ENCODE data around the gene MNAT1. TPM values are rescaled to one million over a fixed set of nuclear protein-coding genes. Genes with fewer than 3 reads are reported as not detected.

MNAT1 gene
- 28.8 TPM for polyA plus RNA-seq (2013)

- Histone ChIP-seq H3K27ac (ENCODE audit: insufficient read depth in 1 of 2, low read depth in 1 of 2, low read length in 2 of 2, poor library complexity in 1 of 2, severe bottlenecking in 2 of 2) (peak within 1 kb of the TSS; percentile 58 to 87), H3K27me3 (replicated peaks in 2 of 5; ENCODE audit: control insufficient read depth in 4 of 5, insufficient read depth in 5 of 5, low read length in 4 of 5) (peaks cover 5 to 23% (median 8%) of the 10 kb centered on the region in 5 experiments), H3K4me3 (ENCODE audit: control insufficient read depth in 1 of 7, extremely low read depth in 1 of 7, insufficient read depth in 4 of 7, low read depth in 2 of 7, low read length in 6 of 7) (peak within 1 kb of the TSS; percentile 85 to 98 (median 96)), H3K9me3 (ENCODE audit: control extremely low read depth in 1 of 5, control insufficient read depth in 4 of 5, insufficient read depth in 2 of 5, low read depth in 1 of 5, low read length in 4 of 5) (no peaks in the 10 kb centered on the region), H3K36me3 (ENCODE audit: control insufficient read depth in 4 of 4, insufficient read depth in 4 of 4, low read length in 3 of 4) (no peaks in the 10 kb centered on the region), H3K4me1 (ENCODE audit: control extremely low read depth in 1 of 4, control insufficient read depth in 4 of 4, insufficient read depth in 4 of 4, low read length in 3 of 4) (peaks cover 8 to 11% (median 8%) of the 10 kb centered on the region in 4 experiments)
- peak; percentile 87 to 92 (median 90) for DNase-seq
- POLR2A ChIA-PET = no interaction called here
- 3% methylated on average over 33 of the region's 33 CpGs for WGBS (ENCODE audit: insufficient coverage)
- CTCF ChIA-PET = interaction anchor here (1.0 kb wide), 1 partner anchor 12 kb away, joined by 3 read pairs; no protein-coding TSS in a partner anchor
These were observed at the start of gene MNAT1 for GRCh38 chr14:60734465-60735242. Gene MNAT1 (plus strand): TSS chr14:60734761. CDS start chr14:60734863, 102 bp downstream.

DNA sequence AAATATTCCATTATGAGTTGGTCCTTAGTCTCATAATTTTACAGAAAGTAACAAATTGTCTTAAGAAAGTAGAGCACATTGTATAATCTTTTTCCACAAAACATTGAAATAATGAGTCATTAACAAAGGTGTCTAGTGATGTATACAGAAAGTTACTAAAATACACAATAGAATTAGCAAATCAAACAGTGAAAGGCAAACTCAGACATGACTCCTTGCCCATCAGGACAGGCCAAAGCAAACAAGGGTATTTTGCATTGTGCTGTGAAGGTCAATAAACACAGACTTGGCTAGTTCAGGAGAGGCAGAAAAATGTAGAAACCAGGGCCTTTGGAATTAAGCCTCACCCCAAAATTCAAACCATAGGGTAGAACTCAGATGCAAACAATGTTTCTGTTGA is 47.7 kb upstream of the MNAT1 start:
- Histone ChIP-seq H3K27ac (ENCODE audit: insufficient read depth in 1 of 2, low read depth in 1 of 2, low read length in 2 of 2, poor library complexity in 1 of 2, severe bottlenecking in 2 of 2) (no peak overlapping the region), H3K36me3 (ENCODE audit: control insufficient read depth in 4 of 4, insufficient read depth in 4 of 4, low read length in 3 of 4) (no peaks in the 10 kb centered on the region), H3K4me3 (ENCODE audit: control insufficient read depth in 1 of 7, extremely low read depth in 1 of 7, insufficient read depth in 4 of 7, low read depth in 2 of 7, low read length in 6 of 7) (no peak overlapping the region), H3K27me3 (replicated peaks in 2 of 5; ENCODE audit: control insufficient read depth in 4 of 5, insufficient read depth in 5 of 5, low read length in 4 of 5) (peaks cover 0 to 2% (median 0%) of the 10 kb centered on the region in 5 experiments), H3K9me3 (ENCODE audit: control extremely low read depth in 1 of 5, control insufficient read depth in 4 of 5, insufficient read depth in 2 of 5, low read depth in 1 of 5, low read length in 4 of 5) (no peaks in the 10 kb centered on the region), H3K4me1 (ENCODE audit: control extremely low read depth in 1 of 4, control insufficient read depth in 4 of 4, insufficient read depth in 4 of 4, low read length in 3 of 4) (no peaks in the 10 kb centered on the region)
- POLR2A ChIA-PET = no interaction called here
- no peak for DNase-seq
- CTCF ChIA-PET = no interaction called here

- peaks cover 0 to under 1% (median 0%) of the 10 kb centered on the region in 5 experiments for H3K9me3 ChIP-seq (ENCODE audit: control extremely low read depth in 1 of 5, control insufficient read depth in 4 of 5, insufficient read depth in 2 of 5, low read depth in 1 of 5, low read length in 4 of 5)
- POLR2A ChIA-PET = no interaction called here
These were observed 43.0 kb upstream of the MNAT1 start for GRCh38 chr14:60691383-60692113.

DNA sequence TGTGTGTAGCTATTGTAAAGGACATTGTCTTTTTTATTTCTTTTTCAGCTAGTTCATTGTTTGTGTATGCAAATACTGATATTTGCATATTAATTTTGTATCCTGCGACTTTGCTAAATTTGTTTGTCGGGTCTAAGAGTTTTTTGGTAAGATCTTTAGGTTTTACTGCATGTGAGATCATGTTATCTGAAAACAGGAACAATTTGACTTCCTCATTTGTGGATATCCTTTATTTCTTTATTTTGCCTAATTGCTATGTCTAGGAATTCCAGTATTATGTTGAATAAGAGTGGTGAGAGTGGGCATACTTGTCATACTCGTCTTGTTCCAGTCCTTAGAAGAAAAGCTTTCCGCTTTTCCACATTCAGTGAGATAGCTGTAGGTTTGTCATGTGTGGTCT is 39.2 kb upstream of the MNAT1 start:
- DNase-seq = peak in 2 of 3 donors; percentile 2 to 13
- 33% methylated on average over 1 of the region's 4 CpGs for WGBS (ENCODE audit: insufficient coverage)
- CTCF ChIA-PET = no interaction called here
- no peaks in the 10 kb centered on the region for H3K4me1 ChIP-seq (ENCODE audit: control extremely low read depth in 1 of 4, control insufficient read depth in 4 of 4, insufficient read depth in 4 of 4, low read length in 3 of 4)
- POLR2A ChIA-PET = no interaction called here
- no peak overlapping the region for H3K4me3 ChIP-seq (ENCODE audit: control insufficient read depth in 1 of 7, extremely low read depth in 1 of 7, insufficient read depth in 4 of 7, low read depth in 2 of 7, low read length in 6 of 7)
- peaks cover 0 to 21% (median 6%) of the 10 kb centered on the region in 5 experiments for H3K9me3 ChIP-seq (ENCODE audit: control extremely low read depth in 1 of 5, control insufficient read depth in 4 of 5, insufficient read depth in 2 of 5, low read depth in 1 of 5, low read length in 4 of 5)
- peaks cover 0 to 2% (median 0%) of the 10 kb centered on the region in 5 experiments for H3K27me3 ChIP-seq (replicated peaks in 2 of 5; ENCODE audit: control insufficient read depth in 4 of 5, insufficient read depth in 5 of 5, low read length in 4 of 5)
- H3K27ac ChIP-seq (ENCODE audit: insufficient read depth in 1 of 2, low read depth in 1 of 2, low read length in 2 of 2, poor library complexity in 1 of 2, severe bottlenecking in 2 of 2) = no peak overlapping the region
- H3K36me3 ChIP-seq (ENCODE audit: control insufficient read depth in 4 of 4, insufficient read depth in 4 of 4, low read length in 3 of 4) = no peaks in the 10 kb centered on the region

More at GRCh38 chr14:60691383-60692113, 43.0 kb upstream of the MNAT1 start:
- DNase-seq = no peak
- CTCF ChIA-PET = interaction anchor here (0.8 kb wide), 1 partner anchor 13 kb away, joined by 3 read pairs; no protein-coding TSS in a partner anchor
- peaks cover 0 to 2% (median 0%) of the 10 kb centered on the region in 5 experiments for H3K27me3 ChIP-seq (replicated peaks in 2 of 5; ENCODE audit: control insufficient read depth in 4 of 5, insufficient read depth in 5 of 5, low read length in 4 of 5)
- WGBS (ENCODE audit: insufficient coverage) = 100% methylated on average over 2 of the region's 3 CpGs
- no peaks in the 10 kb centered on the region for H3K4me1 ChIP-seq (ENCODE audit: control extremely low read depth in 1 of 4, control insufficient read depth in 4 of 4, insufficient read depth in 4 of 4, low read length in 3 of 4)
- no peak overlapping the region for H3K27ac ChIP-seq (ENCODE audit: insufficient read depth in 1 of 2, low read depth in 1 of 2, low read length in 2 of 2, poor library complexity in 1 of 2, severe bottlenecking in 2 of 2)
- no peak overlapping the region for H3K4me3 ChIP-seq (ENCODE audit: control insufficient read depth in 1 of 7, extremely low read depth in 1 of 7, insufficient read depth in 4 of 7, low read depth in 2 of 7, low read length in 6 of 7)
- no peaks in the 10 kb centered on the region for H3K36me3 ChIP-seq (ENCODE audit: control insufficient read depth in 4 of 4, insufficient read depth in 4 of 4, low read length in 3 of 4)

DNA sequence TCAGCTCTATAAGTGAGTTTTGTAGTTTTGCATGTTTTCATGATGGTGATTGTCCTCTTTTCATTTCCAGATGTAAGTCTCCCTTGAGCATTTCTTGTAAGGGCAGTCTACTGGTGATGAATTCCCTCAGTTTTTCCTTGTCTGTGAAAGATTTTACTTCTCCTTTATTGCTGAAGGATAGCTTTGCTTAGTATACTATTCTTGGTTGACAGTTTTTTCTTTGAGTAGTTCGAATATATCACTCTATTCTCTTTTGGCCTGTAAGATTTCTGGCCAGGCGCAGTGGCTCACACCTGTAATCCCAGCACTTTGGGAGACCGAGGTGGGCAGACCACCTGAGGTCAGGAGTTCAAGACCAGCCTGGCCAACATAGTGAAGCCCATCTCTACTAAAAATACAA is 34.0 kb upstream of the MNAT1 start:
- ChIA-PET POLR2A (interaction anchor here (0.6 kb wide), 1 partner anchor 1131 kb away, joined by 6 read pairs; no protein-coding TSS in a partner anchor), CTCF (no interaction called here)
- Histone ChIP-seq H3K27me3 (replicated peaks in 2 of 5; ENCODE audit: control insufficient read depth in 4 of 5, insufficient read depth in 5 of 5, low read length in 4 of 5) (no peaks in the 10 kb centered on the region), H3K9me3 (ENCODE audit: control extremely low read depth in 1 of 5, control insufficient read depth in 4 of 5, insufficient read depth in 2 of 5, low read depth in 1 of 5, low read length in 4 of 5) (peaks cover 0 to 39% (median 12%) of the 10 kb centered on the region in 5 experiments), H3K27ac (ENCODE audit: insufficient read depth in 1 of 2, low read depth in 1 of 2, low read length in 2 of 2, poor library complexity in 1 of 2, severe bottlenecking in 2 of 2) (no peak overlapping the region), H3K36me3 (ENCODE audit: control insufficient read depth in 4 of 4, insufficient read depth in 4 of 4, low read length in 3 of 4) (no peaks in the 10 kb centered on the region), H3K4me3 (ENCODE audit: control insufficient read depth in 1 of 7, extremely low read depth in 1 of 7, insufficient read depth in 4 of 7, low read depth in 2 of 7, low read length in 6 of 7) (no peak overlapping the region), H3K4me1 (ENCODE audit: control extremely low read depth in 1 of 4, control insufficient read depth in 4 of 4, insufficient read depth in 4 of 4, low read length in 3 of 4) (no peaks in the 10 kb centered on the region)
- WGBS (ENCODE audit: insufficient coverage) = 100% methylated on average over 1 of the region's 3 CpGs
- no peak for DNase-seq

DNA sequence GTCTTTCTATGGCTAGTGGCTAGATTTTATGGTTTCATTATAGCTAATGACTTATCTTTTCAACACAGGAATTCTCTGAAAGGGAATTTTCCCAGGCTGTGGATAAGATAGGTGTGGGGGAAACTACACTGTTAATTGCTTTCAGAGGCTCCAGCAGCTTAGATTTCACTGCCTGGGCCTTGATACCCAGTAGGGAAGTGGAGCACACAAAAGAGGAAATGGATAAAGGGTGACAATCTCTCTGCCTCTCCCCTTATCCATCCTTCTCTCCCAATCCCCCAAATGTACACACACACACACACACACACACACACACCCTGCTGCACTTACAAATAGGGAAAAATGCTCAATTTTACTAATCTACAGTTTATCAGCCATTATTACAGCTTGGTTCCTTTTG is 29.5 kb upstream of the MNAT1 start:
- ChIA-PET POLR2A (no interaction called here), CTCF (interaction anchor here (1.1 kb wide), 1 partner anchor 14 kb away, joined by 3 read pairs; no protein-coding TSS in a partner anchor)
- no peaks in the 10 kb centered on the region for H3K4me1 ChIP-seq (ENCODE audit: control extremely low read depth in 1 of 4, control insufficient read depth in 4 of 4, insufficient read depth in 4 of 4, low read length in 3 of 4)
- DNase-seq = no peak
- H3K27ac ChIP-seq (ENCODE audit: insufficient read depth in 1 of 2, low read depth in 1 of 2, low read length in 2 of 2, poor library complexity in 1 of 2, severe bottlenecking in 2 of 2) = no peak overlapping the region
- no peak overlapping the region for H3K4me3 ChIP-seq (ENCODE audit: control insufficient read depth in 1 of 7, extremely low read depth in 1 of 7, insufficient read depth in 4 of 7, low read depth in 2 of 7, low read length in 6 of 7)
- peaks cover 0 to 19% (median 8%) of the 10 kb centered on the region in 5 experiments for H3K9me3 ChIP-seq (ENCODE audit: control extremely low read depth in 1 of 5, control insufficient read depth in 4 of 5, insufficient read depth in 2 of 5, low read depth in 1 of 5, low read length in 4 of 5)
- H3K36me3 ChIP-seq (ENCODE audit: control insufficient read depth in 4 of 4, insufficient read depth in 4 of 4, low read length in 3 of 4) = no peaks in the 10 kb centered on the region
- H3K27me3 ChIP-seq (replicated peaks in 2 of 5; ENCODE audit: control insufficient read depth in 4 of 5, insufficient read depth in 5 of 5, low read length in 4 of 5) = peaks cover 0 to 12% (median 3%) of the 10 kb centered on the region in 5 experiments

- ChIA-PET POLR2A (no interaction called here), CTCF (no interaction called here)
- no peak for DNase-seq
- Histone ChIP-seq H3K36me3 (ENCODE audit: control insufficient read depth in 4 of 4, insufficient read depth in 4 of 4, low read length in 3 of 4) (no peaks in the 10 kb centered on the region), H3K27me3 (replicated peaks in 2 of 5; ENCODE audit: control insufficient read depth in 4 of 5, insufficient read depth in 5 of 5, low read length in 4 of 5) (peaks cover 2 to 21% (median 3%) of the 10 kb centered on the region in 5 experiments), H3K27ac (ENCODE audit: insufficient read depth in 1 of 2, low read depth in 1 of 2, low read length in 2 of 2, poor library complexity in 1 of 2, severe bottlenecking in 2 of 2) (no peak overlapping the region), H3K9me3 (ENCODE audit: control extremely low read depth in 1 of 5, control insufficient read depth in 4 of 5, insufficient read depth in 2 of 5, low read depth in 1 of 5, low read length in 4 of 5) (peaks cover 0 to 1% (median 0%) of the 10 kb centered on the region in 5 experiments), H3K4me3 (ENCODE audit: control insufficient read depth in 1 of 7, extremely low read depth in 1 of 7, insufficient read depth in 4 of 7, low read depth in 2 of 7, low read length in 6 of 7) (no peak overlapping the region), H3K4me1 (ENCODE audit: control extremely low read depth in 1 of 4, control insufficient read depth in 4 of 4, insufficient read depth in 4 of 4, low read length in 3 of 4) (no peaks in the 10 kb centered on the region)
- 100% methylated on average over 3 of the region's 3 CpGs for WGBS (ENCODE audit: insufficient coverage)
These were observed 26.7 kb upstream of the MNAT1 start for GRCh38 chr14:60707858-60708257.

Data from common myeloid progenitor, CD34-positive (primary cell).